ENCODE measurements around the gene TMEM74B.

The TMEM74B gene

DNA sequence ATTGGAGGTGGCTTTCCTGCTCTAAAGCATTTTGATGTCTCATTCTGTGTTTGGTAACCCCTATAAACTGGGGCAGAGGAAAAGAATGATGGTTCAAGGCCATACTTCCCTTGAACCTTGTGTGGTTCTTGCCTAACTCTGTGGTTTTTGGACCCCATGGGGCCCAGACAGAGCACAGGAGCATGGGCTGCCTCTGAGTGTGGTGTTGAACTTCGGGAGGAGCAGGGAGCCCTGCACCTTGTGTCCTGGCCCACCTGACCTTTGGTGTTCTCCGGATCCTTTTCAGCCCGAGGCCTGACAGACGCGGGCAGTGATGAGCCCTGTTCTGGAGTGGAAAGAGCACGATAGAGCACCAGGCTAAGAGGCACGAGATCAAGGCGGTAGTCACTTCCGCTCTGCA lies 18.8 kb downstream of the TMEM74B start:
- Histone ChIP-seq H3F3A (ENCODE audit: low read depth) (no peaks in the 10 kb centered on the region), H3K9ac (ENCODE audit: low read depth, low read length, poor library complexity, severe bottlenecking) (no peak overlapping the region), H3K79me2 (ENCODE audit: insufficient read depth, low read length) (no peaks in the 10 kb centered on the region), H3K4me1 (ENCODE audit: insufficient read depth, low read length, poor library complexity, severe bottlenecking) (peaks cover 4% of the 10 kb centered on the region), H3K9me3 (ENCODE audit: insufficient read depth, low read depth, low read length) (no peaks in the 10 kb centered on the region), H3K4me3 (ENCODE audit: low read length, poor library complexity, severe bottlenecking) (no peak overlapping the region), H3K4me2 (ENCODE audit: low read depth, low read length, poor library complexity, severe bottlenecking) (no peak overlapping the region), H4K20me1 (ENCODE audit: insufficient read depth, low read length, poor library complexity, severe bottlenecking) (no peaks in the 10 kb centered on the region), H3K27me3 (ENCODE audit: insufficient read depth, low read length, poor library complexity, severe bottlenecking) (no peaks in the 10 kb centered on the region), H2AFZ (ENCODE audit: low read length) (no peak overlapping the region), H3K9me2 (replicated peaks; ENCODE audit: low read depth, low read length) (no peaks in the 10 kb centered on the region), H3K36me3 (ENCODE audit: insufficient read depth, low read length) (peaks cover 77% of the 10 kb centered on the region; the same call in 1 of the 2 replicates)
- TF ChIP-seq, protein P1, sequence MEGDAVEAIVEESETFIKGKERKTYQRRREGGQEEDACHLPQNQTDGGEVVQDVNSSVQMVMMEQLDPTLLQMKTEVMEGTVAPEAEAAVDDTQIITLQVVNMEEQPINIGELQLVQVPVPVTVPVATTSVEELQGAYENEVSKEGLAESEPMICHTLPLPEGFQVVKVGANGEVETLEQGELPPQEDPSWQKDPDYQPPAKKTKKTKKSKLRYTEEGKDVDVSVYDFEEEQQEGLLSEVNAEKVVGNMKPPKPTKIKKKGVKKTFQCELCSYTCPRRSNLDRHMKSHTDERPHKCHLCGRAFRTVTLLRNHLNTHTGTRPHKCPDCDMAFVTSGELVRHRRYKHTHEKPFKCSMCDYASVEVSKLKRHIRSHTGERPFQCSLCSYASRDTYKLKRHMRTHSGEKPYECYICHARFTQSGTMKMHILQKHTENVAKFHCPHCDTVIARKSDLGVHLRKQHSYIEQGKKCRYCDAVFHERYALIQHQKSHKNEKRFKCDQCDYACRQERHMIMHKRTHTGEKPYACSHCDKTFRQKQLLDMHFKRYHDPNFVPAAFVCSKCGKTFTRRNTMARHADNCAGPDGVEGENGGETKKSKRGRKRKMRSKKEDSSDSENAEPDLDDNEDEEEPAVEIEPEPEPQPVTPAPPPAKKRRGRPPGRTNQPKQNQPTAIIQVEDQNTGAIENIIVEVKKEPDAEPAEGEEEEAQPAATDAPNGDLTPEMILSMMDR (conservative IDR thresholded peaks at IDR 0.05; ENCODE audit: low read length), result no peak
- no peak for TF ChIP-seq EZH2phosphoT487 (IDR thresholded peaks at IDR 0.05; ENCODE audit: borderline replicate concordance)

DNA sequence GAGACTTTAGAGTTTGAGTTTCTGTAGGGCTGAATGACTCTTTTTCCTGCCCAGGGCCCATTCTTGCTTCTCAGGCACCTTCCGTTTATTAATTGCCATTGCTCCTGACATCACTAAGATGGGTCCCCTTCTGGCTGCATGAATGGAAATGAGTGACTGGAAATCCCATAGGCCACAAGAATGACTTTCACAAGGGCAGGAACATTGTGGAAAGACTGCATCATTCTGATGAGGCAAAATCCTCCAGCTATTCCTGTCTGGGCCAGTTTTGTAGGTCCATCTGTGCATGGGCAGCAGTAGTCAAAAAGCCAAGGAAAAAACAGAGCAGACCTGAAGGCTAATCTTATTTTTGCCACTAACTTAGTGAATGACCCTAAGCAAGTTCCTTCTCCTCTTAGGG lies 19.3 kb downstream of the TMEM74B start:
- Histone ChIP-seq H3K79me2 (ENCODE audit: insufficient read depth, low read length) (no peaks in the 10 kb centered on the region), H3K27me3 (ENCODE audit: insufficient read depth, low read length, poor library complexity, severe bottlenecking) (no peaks in the 10 kb centered on the region), H3K4me2 (ENCODE audit: low read depth, low read length, poor library complexity, severe bottlenecking) (no peak overlapping the region), H3F3A (ENCODE audit: low read depth) (no peaks in the 10 kb centered on the region), H4K20me1 (ENCODE audit: insufficient read depth, low read length, poor library complexity, severe bottlenecking) (no peaks in the 10 kb centered on the region), H3K9ac (ENCODE audit: low read depth, low read length, poor library complexity, severe bottlenecking) (no peak overlapping the region), H3K9me3 (ENCODE audit: insufficient read depth, low read depth, low read length) (no peaks in the 10 kb centered on the region), H2AFZ (ENCODE audit: low read length) (no peak overlapping the region), H3K9me2 (replicated peaks; ENCODE audit: low read depth, low read length) (no peaks in the 10 kb centered on the region), H3K36me3 (ENCODE audit: insufficient read depth, low read length) (peaks cover 80% of the 10 kb centered on the region; the same call in 1 of the 2 replicates), H3K4me1 (ENCODE audit: insufficient read depth, low read length, poor library complexity, severe bottlenecking) (peaks cover 4% of the 10 kb centered on the region), H3K4me3 (ENCODE audit: low read length, poor library complexity, severe bottlenecking) (no peak overlapping the region)
- TF ChIP-seq, protein P1 (conservative IDR thresholded peaks at IDR 0.05; ENCODE audit: low read length), result no peak
- no peak for TF ChIP-seq EZH2phosphoT487 (IDR thresholded peaks at IDR 0.05; ENCODE audit: borderline replicate concordance)

DNA sequence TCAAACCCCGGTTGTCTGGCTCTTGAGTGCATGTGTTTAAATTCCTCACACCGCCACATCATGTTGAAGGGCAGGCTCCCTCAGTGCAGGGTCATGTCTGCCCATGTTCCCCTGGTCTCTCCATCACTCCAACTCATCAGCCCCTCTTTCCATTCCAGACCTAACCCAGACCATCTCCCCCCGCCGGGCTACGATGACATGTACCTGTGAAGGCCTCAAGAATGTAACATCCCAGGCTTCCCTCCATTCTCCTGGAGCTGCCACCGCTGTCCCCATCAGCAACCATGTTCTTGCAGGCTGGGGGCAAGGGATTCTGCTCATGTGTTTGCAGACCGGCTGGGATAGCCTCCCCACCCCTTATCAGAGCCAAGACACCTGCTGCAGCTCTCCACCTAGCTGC lies 19.9 kb downstream of the TMEM74B start:
- no peak overlapping the region for H3K4me2 ChIP-seq (ENCODE audit: low read depth, low read length, poor library complexity, severe bottlenecking)
- no peak overlapping the region for H3K9ac ChIP-seq (ENCODE audit: low read depth, low read length, poor library complexity, severe bottlenecking)
- H3K9me3 ChIP-seq (ENCODE audit: insufficient read depth, low read depth, low read length), result no peaks in the 10 kb centered on the region
- TF ChIP-seq, protein P1 (conservative IDR thresholded peaks at IDR 0.05; ENCODE audit: low read length), result no peak
- no peak for TF ChIP-seq EZH2phosphoT487 (IDR thresholded peaks at IDR 0.05; ENCODE audit: borderline replicate concordance)
- H3K4me1 ChIP-seq (ENCODE audit: insufficient read depth, low read length, poor library complexity, severe bottlenecking), result peaks cover 4% of the 10 kb centered on the region
- no peak overlapping the region for H3K4me3 ChIP-seq (ENCODE audit: low read length, poor library complexity, severe bottlenecking)
- no peaks in the 10 kb centered on the region for H4K20me1 ChIP-seq (ENCODE audit: insufficient read depth, low read length, poor library complexity, severe bottlenecking)
- no peaks in the 10 kb centered on the region for H3K27me3 ChIP-seq (ENCODE audit: insufficient read depth, low read length, poor library complexity, severe bottlenecking)
- H3F3A ChIP-seq (ENCODE audit: low read depth), result no peaks in the 10 kb centered on the region
- H2AFZ ChIP-seq (ENCODE audit: low read length), result no peak overlapping the region
- H3K9me2 ChIP-seq (replicated peaks; ENCODE audit: low read depth, low read length), result no peaks in the 10 kb centered on the region
- peaks cover 80% of the 10 kb centered on the region; the same call in 1 of the 2 replicates for H3K36me3 ChIP-seq (ENCODE audit: insufficient read depth, low read length)
- H3K79me2 ChIP-seq (ENCODE audit: insufficient read depth, low read length), result no peaks in the 10 kb centered on the region

Measured in Loucy (cell line).